ENCODE measurements around the gene UROC1.

GRCh38 chr3:126450219-126450618 lies 67.4 kb downstream of the UROC1 start:
- TF ChIP-seq CTCF (conservative IDR thresholded peaks at IDR 0.05; ENCODE audit: low read length) (no peak), EZH2phosphoT487 (IDR thresholded peaks at IDR 0.05; ENCODE audit: borderline replicate concordance) (no peak)

Measured in Loucy (cell line).